Measurements from ENCODE around the gene SCGB2A2. TPM values are rescaled to one million over a fixed set of nuclear protein-coding genes. Genes with fewer than 3 reads are reported as not detected.

The SCGB2A2 gene
- total RNA-seq, 1 experiment from 2014 or later, result not detected

DNA sequence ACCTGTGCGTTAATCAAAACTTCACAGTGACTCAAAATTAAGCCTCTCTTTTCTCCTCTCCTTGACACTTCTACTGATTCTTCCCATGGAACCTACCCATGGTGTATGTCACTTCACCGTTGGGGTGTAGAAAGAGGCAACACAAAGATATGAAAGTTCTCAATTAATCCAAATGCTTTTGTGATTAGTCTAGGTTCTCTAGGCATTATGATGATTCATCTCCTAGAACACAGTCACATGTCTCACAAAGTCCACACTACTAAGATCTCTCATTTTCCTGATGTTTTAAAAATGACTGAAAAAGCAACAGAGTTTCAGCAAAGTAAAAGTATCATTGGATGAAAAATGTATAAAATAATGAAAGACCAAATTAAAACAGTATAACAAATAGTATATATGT lies 13.7 kb upstream of the SCGB2A2 start:
- no peak overlapping the region for H3K4me3 ChIP-seq
- H3K4me1 ChIP-seq (replicated peaks; ENCODE audit: insufficient read depth), result no peaks in the 10 kb centered on the region
- H3K4me2 ChIP-seq, result no peak overlapping the region
- H3K9me3 ChIP-seq (ENCODE audit: insufficient read depth, low read depth), result no peaks in the 10 kb centered on the region
- no peak overlapping the region for H3K27ac ChIP-seq
- peaks cover 54% of the 10 kb centered on the region for H3K27me3 ChIP-seq (ENCODE audit: insufficient read depth, low read depth)
- no peaks in the 10 kb centered on the region for H3K9me2 ChIP-seq (ENCODE audit: insufficient read depth)
- no TSS peak for BruUV-seq (replicated peaks)
- POLR2A ChIA-PET (ENCODE audit: unreplicated experiment), result no interaction called here
- no peak overlapping the region for H2AFZ ChIP-seq
- CTCF ChIA-PET, result interaction anchor here (0.7 kb wide), 1 partner anchor 37 kb away, joined by 4 read pairs; no protein-coding TSS in a partner anchor
- DNase-seq, result no peak
- H3K36me3 ChIP-seq (ENCODE audit: low read depth), result no peaks in the 10 kb centered on the region
- H3F3A ChIP-seq (ENCODE audit: insufficient read depth, low read depth), result no peaks in the 10 kb centered on the region
- H3K79me2 ChIP-seq (ENCODE audit: low read depth), result no peaks in the 10 kb centered on the region
- TF ChIP-seq, protein P1, sequence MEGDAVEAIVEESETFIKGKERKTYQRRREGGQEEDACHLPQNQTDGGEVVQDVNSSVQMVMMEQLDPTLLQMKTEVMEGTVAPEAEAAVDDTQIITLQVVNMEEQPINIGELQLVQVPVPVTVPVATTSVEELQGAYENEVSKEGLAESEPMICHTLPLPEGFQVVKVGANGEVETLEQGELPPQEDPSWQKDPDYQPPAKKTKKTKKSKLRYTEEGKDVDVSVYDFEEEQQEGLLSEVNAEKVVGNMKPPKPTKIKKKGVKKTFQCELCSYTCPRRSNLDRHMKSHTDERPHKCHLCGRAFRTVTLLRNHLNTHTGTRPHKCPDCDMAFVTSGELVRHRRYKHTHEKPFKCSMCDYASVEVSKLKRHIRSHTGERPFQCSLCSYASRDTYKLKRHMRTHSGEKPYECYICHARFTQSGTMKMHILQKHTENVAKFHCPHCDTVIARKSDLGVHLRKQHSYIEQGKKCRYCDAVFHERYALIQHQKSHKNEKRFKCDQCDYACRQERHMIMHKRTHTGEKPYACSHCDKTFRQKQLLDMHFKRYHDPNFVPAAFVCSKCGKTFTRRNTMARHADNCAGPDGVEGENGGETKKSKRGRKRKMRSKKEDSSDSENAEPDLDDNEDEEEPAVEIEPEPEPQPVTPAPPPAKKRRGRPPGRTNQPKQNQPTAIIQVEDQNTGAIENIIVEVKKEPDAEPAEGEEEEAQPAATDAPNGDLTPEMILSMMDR (conservative IDR thresholded peaks at IDR 0.05), result no peak
- TF ChIP-seq EZH2 (IDR thresholded peaks at IDR 0.05; ENCODE audit: low read depth), result no peak
- no peaks in the 10 kb centered on the region for H4K20me1 ChIP-seq (ENCODE audit: insufficient read depth)
- intact Hi-C loops (cut with micrococcal nuclease; ENCODE audit: unreplicated experiment), result no loop called here

DNA sequence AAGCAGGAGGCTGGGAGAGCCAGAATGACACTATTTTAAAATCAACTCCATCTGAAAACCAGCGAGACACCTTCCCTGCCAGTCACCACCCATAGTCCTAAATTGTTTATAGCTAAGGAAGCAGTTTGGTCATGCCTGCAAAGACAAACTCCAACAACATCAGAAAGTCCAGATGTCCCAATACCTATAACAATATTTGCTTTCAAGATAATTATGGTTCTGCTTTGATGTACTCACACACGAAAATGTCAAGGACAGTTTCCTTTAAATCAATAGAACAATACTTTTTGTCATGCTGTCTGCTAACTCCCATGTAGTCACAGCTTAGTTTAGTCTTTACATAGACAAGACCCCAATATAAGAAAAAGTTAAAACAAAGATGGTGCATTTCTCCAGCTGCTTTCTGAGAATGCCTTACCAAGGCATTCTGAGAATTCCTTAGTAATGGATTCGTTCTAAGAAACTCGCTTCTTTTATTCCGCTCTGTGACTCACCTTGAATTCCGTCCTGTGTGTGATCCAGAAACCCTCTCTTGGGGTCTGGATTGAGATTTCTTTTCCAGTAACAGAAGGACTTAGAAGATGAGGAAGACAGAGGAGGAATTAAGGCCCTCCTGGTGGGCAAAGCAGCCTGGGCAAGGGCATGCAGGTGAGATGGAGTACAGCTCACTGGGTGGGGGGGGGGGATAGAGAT lies 9.6 kb upstream of the SCGB2A2 start:
- Histone ChIP-seq H4K20me1 (ENCODE audit: insufficient read depth) (no peaks in the 10 kb centered on the region), H3K27me3 (ENCODE audit: insufficient read depth, low read depth) (peaks cover 60% of the 10 kb centered on the region), H3F3A (ENCODE audit: insufficient read depth, low read depth) (no peaks in the 10 kb centered on the region), H3K9me3 (ENCODE audit: insufficient read depth, low read depth) (no peaks in the 10 kb centered on the region), H3K9me2 (ENCODE audit: insufficient read depth) (no peaks in the 10 kb centered on the region), H3K79me2 (ENCODE audit: low read depth) (no peaks in the 10 kb centered on the region), H3K36me3 (ENCODE audit: low read depth) (no peaks in the 10 kb centered on the region), H3K27ac (no peak overlapping the region), H2AFZ (no peak overlapping the region), H3K4me1 (replicated peaks; ENCODE audit: insufficient read depth) (no peaks in the 10 kb centered on the region), H3K4me2 (no peak overlapping the region), H3K4me3 (no peak overlapping the region)
- no peak for DNase-seq
- BruUV-seq (replicated peaks), result no TSS peak
- POLR2A ChIA-PET (ENCODE audit: unreplicated experiment), result no interaction called here
- CTCF ChIA-PET, result no interaction called here
- intact Hi-C loops (cut with micrococcal nuclease; ENCODE audit: unreplicated experiment), result no loop called here
- TF ChIP-seq, protein P1 (conservative IDR thresholded peaks at IDR 0.05), result no peak
- TF ChIP-seq EZH2 (IDR thresholded peaks at IDR 0.05; ENCODE audit: low read depth), result no peak

- Histone ChIP-seq H3F3A (ENCODE audit: insufficient read depth, low read depth) (no peaks in the 10 kb centered on the region), H3K27ac (no peak overlapping the region), H3K4me3 (no peak overlapping the region), H3K9me2 (ENCODE audit: insufficient read depth) (no peaks in the 10 kb centered on the region), H3K4me2 (no peak overlapping the region), H3K27me3 (ENCODE audit: insufficient read depth, low read depth) (peaks cover 69% of the 10 kb centered on the region), H3K36me3 (ENCODE audit: low read depth) (no peaks in the 10 kb centered on the region), H3K9me3 (ENCODE audit: insufficient read depth, low read depth) (no peaks in the 10 kb centered on the region), H2AFZ (no peak overlapping the region), H4K20me1 (ENCODE audit: insufficient read depth) (no peaks in the 10 kb centered on the region), H3K4me1 (replicated peaks; ENCODE audit: insufficient read depth) (no peaks in the 10 kb centered on the region), H3K79me2 (ENCODE audit: low read depth) (no peaks in the 10 kb centered on the region)
- POLR2A ChIA-PET (ENCODE audit: unreplicated experiment), result no interaction called here
- DNase-seq, result no peak
- no peak for TF ChIP-seq EZH2 (IDR thresholded peaks at IDR 0.05; ENCODE audit: low read depth)
- TF ChIP-seq, protein P1 (conservative IDR thresholded peaks at IDR 0.05), result no peak
- intact Hi-C loops (cut with micrococcal nuclease; ENCODE audit: unreplicated experiment), result no loop called here
- CTCF ChIA-PET, result no interaction called here
- no TSS peak for BruUV-seq (replicated peaks)
These were observed 6.0 kb upstream of the SCGB2A2 start for GRCh38 chr11:62264004-62264403.

Data from PC-9 (cell line).